Activated CD8-positive, alpha-beta memory T cell treated with anti-CD3 and anti-CD28 coated beads, Interleukin-2, amount 50 U/mL, for 4 hours (primary cell): Measurements from ENCODE around the gene CYLD.

ENCODE experiments used
- DNase-seq: peaks from one replicate; pipeline ENCODE4 v3.0.0-alpha.2; 2020

The CYLD gene

GRCh38 chr16:50741781-50742575 is at the start of gene CYLD:
Gene CYLD, plus strand, starts transcription at chr16:50742086. Its CDS starts 7,613 bp downstream, at chr16:50749699.
- peak; percentile 98 for DNase-seq

GRCh38 chr16:50692644-50692998 is 49.3 kb upstream of the CYLD start:
- DNase-seq, result no peak

- no peak for DNase-seq
These were observed 48.7 kb upstream of the CYLD start, which contains the start of gene NOD2 for GRCh38 chr16:50692999-50693781. Gene NOD2, plus strand, starts transcription at chr16:50693606. Its CDS starts 5,890 bp downstream, at chr16:50699496.

GRCh38 chr16:50694206-50694605 is 47.7 kb upstream of the CYLD start:
- DNase-seq, result no peak

- DNase-seq, result no peak
These were observed 46.6 kb upstream of the CYLD start for GRCh38 chr16:50695017-50696000.

- no peak for DNase-seq
These were observed 45.8 kb upstream of the CYLD start for GRCh38 chr16:50696126-50696525.

- DNase-seq, result no peak
These were observed 45.1 kb upstream of the CYLD start for GRCh38 chr16:50696575-50697420.

GRCh38 chr16:50697421-50697715 is 44.5 kb upstream of the CYLD start:
- DNase-seq, result no peak

GRCh38 chr16:50697881-50698767 is 43.8 kb upstream of the CYLD start:
- DNase-seq, result peak; percentile 40

- no peak for DNase-seq
These were observed 42.3 kb upstream of the CYLD start for GRCh38 chr16:50699326-50700159.

GRCh38 chr16:50702725-50703124 is 39.2 kb upstream of the CYLD start:
- DNase-seq, result no peak

GRCh38 chr16:50704245-50704644 is 37.6 kb upstream of the CYLD start:
- DNase-seq, result no peak

- DNase-seq, result no peak
These were observed 36.3 kb upstream of the CYLD start for GRCh38 chr16:50705436-50706110.

- DNase-seq, result no peak
These were observed 35.6 kb upstream of the CYLD start for GRCh38 chr16:50706250-50706649.

GRCh38 chr16:50708373-50709060 is 33.4 kb upstream of the CYLD start:
- no peak for DNase-seq

GRCh38 chr16:50709061-50709684 is 32.7 kb upstream of the CYLD start:
- DNase-seq, result no peak

- no peak for DNase-seq
These were observed 31.9 kb upstream of the CYLD start for GRCh38 chr16:50709980-50710379.

GRCh38 chr16:50711040-50711439 is 30.8 kb upstream of the CYLD start:
- DNase-seq, result no peak
